HCT116 (cell line): ENCODE measurements around the gene OR10V1.

ENCODE experiments used
- ATF3 ChIP-seq: IDR thresholded peaks from 2 replicates; pipeline ENCODE4 v1.6.1; 2012
- CEBPB ChIP-seq: IDR thresholded peaks from 2 replicates; pipeline ENCODE4 v1.6.1; 2012; ENCODE audit warnings: low read depth
- EZH2 ChIP-seq: fragments of 200-600 bp; sonication (generic); IDR thresholded peaks from 2 replicates; pipeline ENCODE4 v1.6.1; 2017; ENCODE audit warnings: antibody characterized with exemption, mixed run types
- EZH2phosphoT487 ChIP-seq: fragments of 200-600 bp; IDR thresholded peaks from 2 replicates; pipeline ENCODE4 v1.6.1; 2018; ENCODE audit warnings: antibody characterized with exemption, borderline replicate concordance
- POLR2A ChIP-seq: IDR thresholded peaks from 2 replicates; pipeline ENCODE4 v1.7.0; 2011; ENCODE audit warnings: borderline replicate concordance; ENCODE audit not compliant: insufficient read depth, insufficient read length; ENCODE audit errors: extremely low read depth
- SIN3A ChIP-seq: IDR thresholded peaks from 2 replicates; pipeline ENCODE4 v1.6.1; 2012; ENCODE audit warnings: low read depth
- SRF ChIP-seq: IDR thresholded peaks from 2 replicates; pipeline ENCODE4 v1.6.1; 2012; ENCODE audit warnings: low read depth
- TCF7L2 ChIP-seq: IDR thresholded peaks from 2 replicates; pipeline ENCODE4 v1.7.0; 2011; ENCODE audit warnings: borderline replicate concordance, inconsistent platforms; ENCODE audit not compliant: insufficient read depth, insufficient read length; ENCODE audit errors: extremely low read depth
- YY1 ChIP-seq: IDR thresholded peaks from 2 replicates; pipeline ENCODE4 v1.6.1; 2011; ENCODE audit warnings: low read length, low read depth, moderate library complexity, mild to moderate bottlenecking; ENCODE audit not compliant: insufficient replicate concordance; ENCODE audit errors: extremely low read depth
- ZBTB33 ChIP-seq: IDR thresholded peaks from 2 replicates; pipeline ENCODE4 v1.6.1; 2011; ENCODE audit warnings: mild to moderate bottlenecking, low read length, moderate library complexity; ENCODE audit not compliant: insufficient replicate concordance; ENCODE audit errors: extremely low read depth
- ZNF274 ChIP-seq: fragments of 200-500 bp; sonication (Bioruptor generic); IDR thresholded peaks from 2 replicates; pipeline ENCODE4 v1.6.1; 2014; ENCODE audit warnings: mild to moderate bottlenecking, low read depth, low read length, inconsistent platforms
- TF ChIP-seq, protein P1 (sequence below), 3 experiments: fragments of 200-600 bp in 1 of 3; sonication (generic) in 1 of 3; IDR thresholded peaks in 2 of 3; conservative IDR thresholded peaks in 1 of 3; 2 replicates each; pipeline ENCODE4 v1.5.1; 2012 to 2017; ENCODE audit warnings: low read depth in 2 of 3, low read length in 2 of 3, antibody characterized with exemption in 1 of 3, borderline replicate concordance in 1 of 3, control low read depth in 1 of 3, mild to moderate bottlenecking in 1 of 3, mixed read lengths in 1 of 3, mixed run types in 1 of 3, moderate library complexity in 1 of 3; ENCODE audit not compliant: insufficient read depth in 1 of 3
- TF ChIP-seq, protein P2 (sequence below): IDR thresholded peaks from 2 replicates; pipeline ENCODE4 v1.6.1; 2012; ENCODE audit warnings: low read depth

GRCh38 chr11:59756845-59757244 is 43.2 kb upstream of the OR10V1 start:
- TF ChIP-seq, protein P1, sequence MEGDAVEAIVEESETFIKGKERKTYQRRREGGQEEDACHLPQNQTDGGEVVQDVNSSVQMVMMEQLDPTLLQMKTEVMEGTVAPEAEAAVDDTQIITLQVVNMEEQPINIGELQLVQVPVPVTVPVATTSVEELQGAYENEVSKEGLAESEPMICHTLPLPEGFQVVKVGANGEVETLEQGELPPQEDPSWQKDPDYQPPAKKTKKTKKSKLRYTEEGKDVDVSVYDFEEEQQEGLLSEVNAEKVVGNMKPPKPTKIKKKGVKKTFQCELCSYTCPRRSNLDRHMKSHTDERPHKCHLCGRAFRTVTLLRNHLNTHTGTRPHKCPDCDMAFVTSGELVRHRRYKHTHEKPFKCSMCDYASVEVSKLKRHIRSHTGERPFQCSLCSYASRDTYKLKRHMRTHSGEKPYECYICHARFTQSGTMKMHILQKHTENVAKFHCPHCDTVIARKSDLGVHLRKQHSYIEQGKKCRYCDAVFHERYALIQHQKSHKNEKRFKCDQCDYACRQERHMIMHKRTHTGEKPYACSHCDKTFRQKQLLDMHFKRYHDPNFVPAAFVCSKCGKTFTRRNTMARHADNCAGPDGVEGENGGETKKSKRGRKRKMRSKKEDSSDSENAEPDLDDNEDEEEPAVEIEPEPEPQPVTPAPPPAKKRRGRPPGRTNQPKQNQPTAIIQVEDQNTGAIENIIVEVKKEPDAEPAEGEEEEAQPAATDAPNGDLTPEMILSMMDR (IDR thresholded peaks at IDR 0.05 in 2 of 3, conservative IDR thresholded peaks at IDR 0.05 in 1 of 3; ENCODE audit: borderline replicate concordance in 1 of 3, insufficient read depth in 1 of 3, low read depth in 2 of 3, low read length in 2 of 3): no peak
- TF ChIP-seq ZBTB33: no peak
- TF ChIP-seq POLR2A: no peak
- no peak for TF ChIP-seq EZH2phosphoT487
- TF ChIP-seq SRF: 0 out of 2 replicates have a peak, but pooled peaks have one; percentile 14
- TF ChIP-seq, protein P2, sequence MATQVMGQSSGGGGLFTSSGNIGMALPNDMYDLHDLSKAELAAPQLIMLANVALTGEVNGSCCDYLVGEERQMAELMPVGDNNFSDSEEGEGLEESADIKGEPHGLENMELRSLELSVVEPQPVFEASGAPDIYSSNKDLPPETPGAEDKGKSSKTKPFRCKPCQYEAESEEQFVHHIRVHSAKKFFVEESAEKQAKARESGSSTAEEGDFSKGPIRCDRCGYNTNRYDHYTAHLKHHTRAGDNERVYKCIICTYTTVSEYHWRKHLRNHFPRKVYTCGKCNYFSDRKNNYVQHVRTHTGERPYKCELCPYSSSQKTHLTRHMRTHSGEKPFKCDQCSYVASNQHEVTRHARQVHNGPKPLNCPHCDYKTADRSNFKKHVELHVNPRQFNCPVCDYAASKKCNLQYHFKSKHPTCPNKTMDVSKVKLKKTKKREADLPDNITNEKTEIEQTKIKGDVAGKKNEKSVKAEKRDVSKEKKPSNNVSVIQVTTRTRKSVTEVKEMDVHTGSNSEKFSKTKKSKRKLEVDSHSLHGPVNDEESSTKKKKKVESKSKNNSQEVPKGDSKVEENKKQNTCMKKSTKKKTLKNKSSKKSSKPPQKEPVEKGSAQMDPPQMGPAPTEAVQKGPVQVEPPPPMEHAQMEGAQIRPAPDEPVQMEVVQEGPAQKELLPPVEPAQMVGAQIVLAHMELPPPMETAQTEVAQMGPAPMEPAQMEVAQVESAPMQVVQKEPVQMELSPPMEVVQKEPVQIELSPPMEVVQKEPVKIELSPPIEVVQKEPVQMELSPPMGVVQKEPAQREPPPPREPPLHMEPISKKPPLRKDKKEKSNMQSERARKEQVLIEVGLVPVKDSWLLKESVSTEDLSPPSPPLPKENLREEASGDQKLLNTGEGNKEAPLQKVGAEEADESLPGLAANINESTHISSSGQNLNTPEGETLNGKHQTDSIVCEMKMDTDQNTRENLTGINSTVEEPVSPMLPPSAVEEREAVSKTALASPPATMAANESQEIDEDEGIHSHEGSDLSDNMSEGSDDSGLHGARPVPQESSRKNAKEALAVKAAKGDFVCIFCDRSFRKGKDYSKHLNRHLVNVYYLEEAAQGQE: no peak
- no peak for TF ChIP-seq EZH2
- no peak for TF ChIP-seq TCF7L2
- TF ChIP-seq YY1: no peak
- no peak for TF ChIP-seq ATF3
- TF ChIP-seq ZNF274: no peak
- TF ChIP-seq SIN3A: no peak
- TF ChIP-seq CEBPB: no peak
